ENCODE results near the gene ATXN1L.

The ATXN1L gene

GRCh38 chr16:71837150-71837549 is 8.6 kb upstream of the ATXN1L start:
- no peak overlapping the region for H3K4me3 ChIP-seq (ENCODE audit: low read length)
- no peak for TF ChIP-seq ZNF274 (IDR thresholded peaks at IDR 0.05; ENCODE audit: low read depth, low read length)

GRCh38 chr16:71840052-71840451 is 5.7 kb upstream of the ATXN1L start:
- TF ChIP-seq ZNF274 (IDR thresholded peaks at IDR 0.05; ENCODE audit: low read depth, low read length): no peak
- H3K4me3 ChIP-seq (ENCODE audit: low read length): no peak overlapping the region

GRCh38 chr16:71843572-71843971 is 2.2 kb upstream of the ATXN1L start:
- no peak overlapping the region for H3K4me3 ChIP-seq (ENCODE audit: low read length)
- no peak for TF ChIP-seq ZNF274 (IDR thresholded peaks at IDR 0.05; ENCODE audit: low read depth, low read length)

- no peak for TF ChIP-seq ZNF274 (IDR thresholded peaks at IDR 0.05; ENCODE audit: low read depth, low read length)
- peak overlapping the region; percentile 89 for H3K4me3 ChIP-seq (ENCODE audit: low read length)
Measured at GRCh38 chr16:71846431-71846830, 655 bp downstream of the ATXN1L start.

- no peak for TF ChIP-seq ZNF274 (IDR thresholded peaks at IDR 0.05; ENCODE audit: low read depth, low read length)
- H3K4me3 ChIP-seq (ENCODE audit: low read length): peak overlapping the region; percentile 89
Measured at GRCh38 chr16:71847096-71847495, 1.3 kb downstream of the ATXN1L start.

GRCh38 chr16:71848622-71849021 is 2.8 kb downstream of the ATXN1L start:
- TF ChIP-seq ZNF274 (IDR thresholded peaks at IDR 0.05; ENCODE audit: low read depth, low read length): no peak
- no peak overlapping the region for H3K4me3 ChIP-seq (ENCODE audit: low read length)

- no peak for TF ChIP-seq ZNF274 (IDR thresholded peaks at IDR 0.05; ENCODE audit: low read depth, low read length)
- no peak overlapping the region for H3K4me3 ChIP-seq (ENCODE audit: low read length)
Measured at GRCh38 chr16:71851746-71852145, 6.0 kb downstream of the ATXN1L start.

- no peak overlapping the region for H3K4me3 ChIP-seq (ENCODE audit: low read length)
- TF ChIP-seq ZNF274 (IDR thresholded peaks at IDR 0.05; ENCODE audit: low read depth, low read length): no peak
Measured at GRCh38 chr16:71852158-71852557, 6.4 kb downstream of the ATXN1L start.

- TF ChIP-seq ZNF274 (IDR thresholded peaks at IDR 0.05; ENCODE audit: low read depth, low read length): no peak
- no peak overlapping the region for H3K4me3 ChIP-seq (ENCODE audit: low read length)
Measured at GRCh38 chr16:71852561-71852960, 6.8 kb downstream of the ATXN1L start.

GRCh38 chr16:71853413-71853812 is 7.6 kb downstream of the ATXN1L start:
- peak overlapping the region; percentile 16; the same call in 1 of the 2 replicates for H3K4me3 ChIP-seq (ENCODE audit: low read length)
- TF ChIP-seq ZNF274 (IDR thresholded peaks at IDR 0.05; ENCODE audit: low read depth, low read length): no peak

GRCh38 chr16:71854369-71854948 is 8.7 kb downstream of the ATXN1L start:
- H3K4me3 ChIP-seq (ENCODE audit: low read length): no peak overlapping the region
- no peak for TF ChIP-seq ZNF274 (IDR thresholded peaks at IDR 0.05; ENCODE audit: low read depth, low read length)

- no peak overlapping the region for H3K4me3 ChIP-seq (ENCODE audit: low read length)
- TF ChIP-seq ZNF274 (IDR thresholded peaks at IDR 0.05; ENCODE audit: low read depth, low read length): no peak
Measured at GRCh38 chr16:71855937-71856662, 10.3 kb downstream of the ATXN1L start.

- no peak for TF ChIP-seq ZNF274 (IDR thresholded peaks at IDR 0.05; ENCODE audit: low read depth, low read length)
- no peak overlapping the region for H3K4me3 ChIP-seq (ENCODE audit: low read length)
Measured at GRCh38 chr16:71859762-71860521, 14.2 kb downstream of the ATXN1L start.

GRCh38 chr16:71863995-71864394 is 18.2 kb downstream of the ATXN1L start:
- no peak for TF ChIP-seq ZNF274 (IDR thresholded peaks at IDR 0.05; ENCODE audit: low read depth, low read length)
- no peak overlapping the region for H3K4me3 ChIP-seq (ENCODE audit: low read length)
